ENCODE results near the gene SMOC1.

Gene SMOC1

DNA sequence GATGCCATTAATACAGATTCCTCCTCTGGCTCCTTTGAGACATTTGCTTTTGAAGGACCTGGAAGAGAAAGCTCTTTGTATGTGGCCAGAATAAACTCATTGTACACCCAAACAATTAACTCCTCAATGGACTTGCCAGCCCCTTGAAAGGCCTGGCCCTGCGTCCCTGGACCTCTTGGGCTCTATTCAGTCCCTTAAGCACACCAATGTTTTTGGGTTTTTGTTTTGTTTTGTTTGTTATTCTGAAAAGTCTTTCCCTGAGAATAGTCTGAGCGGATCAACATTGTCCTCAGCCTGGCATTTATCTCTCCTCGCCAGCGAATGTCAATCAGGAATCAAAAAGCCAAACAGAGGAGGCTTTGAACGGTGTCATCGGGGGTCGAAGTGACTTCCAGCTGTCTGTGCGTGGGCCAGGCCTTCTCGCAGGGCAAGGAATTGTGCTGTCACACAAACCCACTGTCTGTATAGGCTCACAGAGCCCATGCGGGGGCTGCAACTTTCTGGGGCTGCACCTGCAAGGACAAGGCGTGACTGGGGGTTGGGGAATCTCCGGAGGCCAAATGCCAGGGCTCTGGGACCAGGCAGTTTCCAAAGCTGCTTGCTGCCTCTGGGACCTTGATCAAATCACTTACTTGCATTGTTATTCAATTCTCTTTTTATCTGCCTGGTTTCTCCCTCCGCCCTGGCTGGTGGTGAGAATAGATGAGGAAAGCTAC, 108.3 kb downstream of the SMOC1 start:
- no peak for DNase-seq

DNA sequence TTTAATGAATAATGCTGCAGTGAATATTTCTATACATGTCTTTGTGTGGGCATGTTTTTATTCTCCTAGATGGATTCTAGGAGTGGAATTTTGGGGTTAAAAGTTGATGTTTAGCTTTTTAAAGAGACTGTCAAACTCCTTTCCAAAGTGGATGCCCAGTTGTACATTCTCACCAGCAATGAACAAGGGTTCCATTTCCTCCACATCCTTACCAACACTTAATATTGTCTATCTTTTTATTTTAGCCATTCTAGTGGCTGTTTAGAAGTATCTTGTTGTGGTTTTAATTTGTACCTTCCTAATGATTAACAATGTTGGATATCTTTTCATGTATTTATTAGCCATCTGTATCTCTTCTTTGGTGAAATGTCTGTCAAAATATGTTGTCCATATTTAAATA, 109.8 kb downstream of the SMOC1 start:
- DNase-seq = no peak

DNA sequence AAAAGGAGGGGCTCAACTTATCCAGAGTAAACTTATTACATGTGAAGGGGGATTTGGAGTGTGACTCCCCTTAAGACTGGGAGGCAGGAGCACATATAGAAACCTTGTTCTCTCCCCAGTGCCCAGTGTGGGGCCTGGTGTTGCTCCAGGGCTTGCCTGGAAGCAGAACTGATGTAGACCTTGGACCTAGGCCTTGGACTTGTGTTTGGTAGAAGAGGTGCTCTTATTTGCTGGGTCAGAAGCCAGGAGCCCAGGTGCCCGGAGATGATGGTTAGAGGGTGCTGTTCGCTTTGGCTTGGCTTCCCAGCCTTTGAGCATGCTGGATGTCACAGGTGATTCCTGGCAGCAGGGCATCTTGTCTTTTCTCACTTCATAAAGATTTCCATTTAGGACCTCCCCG, 110.4 kb downstream of the SMOC1 start:
- no peak for DNase-seq

DNA sequence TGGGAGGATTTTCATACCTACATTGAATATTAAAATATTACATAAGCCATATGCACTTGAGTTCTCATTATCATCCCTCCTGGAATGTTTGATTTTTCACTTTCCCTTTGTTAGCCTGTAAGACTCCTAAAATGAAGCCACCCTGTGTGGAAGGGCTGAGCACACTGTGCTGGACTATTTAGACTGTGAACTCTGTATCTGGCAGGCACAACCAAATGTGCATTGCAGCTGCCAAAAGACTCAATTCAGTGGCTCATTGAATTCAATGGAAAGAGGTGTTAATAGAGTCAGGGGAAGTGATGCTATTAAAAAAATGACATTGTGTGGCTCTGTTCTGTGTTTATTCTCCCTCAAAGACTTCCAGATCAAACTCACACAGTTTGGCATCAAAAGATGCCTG, 111.1 kb downstream of the SMOC1 start:
- DNase-seq = no peak

DNA sequence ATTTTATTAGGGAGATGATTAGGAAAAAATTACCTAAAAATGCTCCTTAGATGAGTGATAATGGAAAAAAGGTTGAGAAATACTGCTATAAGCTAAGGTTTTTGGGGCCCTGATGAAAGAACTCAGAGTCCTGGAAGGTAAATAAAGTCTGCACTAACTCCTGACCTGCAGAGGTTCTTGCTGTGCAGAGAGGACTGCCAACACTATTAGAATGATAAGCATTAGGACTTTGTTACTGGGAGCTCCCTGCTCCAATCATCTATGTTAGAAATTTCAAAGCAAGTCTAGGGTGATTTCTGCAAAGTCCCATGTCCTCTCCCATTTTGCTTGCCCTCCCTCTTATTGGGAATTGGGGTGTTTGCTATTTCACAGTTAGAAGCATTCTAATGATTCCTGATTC, 112.2 kb downstream of the SMOC1 start:
- no peak for DNase-seq

DNA sequence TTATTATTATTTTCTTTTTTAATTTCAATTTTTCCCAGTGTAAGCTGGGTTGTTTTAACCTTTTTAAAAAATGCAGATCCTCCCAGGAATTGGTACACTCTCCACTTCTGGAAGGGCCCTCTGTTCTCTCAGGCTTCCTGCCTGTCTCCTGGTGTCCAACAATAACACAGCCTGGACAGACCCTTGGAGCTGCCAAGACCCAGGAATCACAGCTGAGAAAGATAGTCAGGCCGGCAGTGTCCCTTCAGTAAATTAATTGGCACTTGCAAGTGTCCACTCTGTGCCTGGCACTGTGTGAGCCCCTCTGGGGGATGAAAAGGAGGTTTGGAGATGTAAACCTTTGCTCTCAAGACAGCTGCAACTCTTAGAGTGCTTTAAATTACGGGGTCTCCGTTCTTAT, 113.3 kb downstream of the SMOC1 start:
- DNase-seq = no peak

DNA sequence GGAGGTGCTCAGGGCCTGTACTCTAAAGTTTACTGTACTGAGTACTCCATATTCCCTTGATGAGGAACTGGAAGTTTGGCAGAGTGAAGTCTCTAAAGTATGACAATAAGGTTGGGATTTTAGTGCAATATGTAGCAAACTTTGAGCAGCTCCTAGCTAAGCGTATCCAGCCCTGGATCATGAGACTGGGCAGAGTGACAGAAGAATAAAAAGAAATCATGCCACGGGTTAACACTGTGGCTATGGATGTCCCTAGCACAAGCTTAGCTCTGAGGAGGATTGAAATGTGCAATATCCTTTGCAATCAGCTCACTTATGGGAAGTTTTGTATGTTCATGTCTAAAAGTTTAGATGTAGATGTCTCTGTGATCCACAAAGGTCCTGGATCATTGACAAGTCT, 114.1 kb downstream of the SMOC1 start:
- no peak for DNase-seq

DNA sequence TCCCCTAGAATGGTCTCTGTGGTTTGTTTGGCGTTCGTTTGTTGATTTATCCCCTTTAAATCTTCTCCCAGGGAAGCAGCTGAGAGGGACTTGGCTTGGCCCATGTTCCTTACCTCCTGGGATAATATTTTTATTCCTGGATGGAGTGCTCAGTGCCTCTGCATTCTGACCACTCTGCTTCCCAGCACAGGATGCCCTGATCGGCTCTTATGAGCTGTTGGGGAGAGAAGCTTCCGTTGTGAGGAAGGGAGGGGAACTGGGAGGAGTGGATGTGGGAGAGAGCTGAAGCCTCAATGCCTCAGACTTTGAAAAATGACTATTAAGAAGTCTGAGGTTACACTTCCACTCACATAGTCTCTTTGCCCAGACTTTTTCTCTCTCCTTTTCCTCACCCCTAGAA, 114.8 kb downstream of the SMOC1 start:
- DNase-seq = no peak

DNA sequence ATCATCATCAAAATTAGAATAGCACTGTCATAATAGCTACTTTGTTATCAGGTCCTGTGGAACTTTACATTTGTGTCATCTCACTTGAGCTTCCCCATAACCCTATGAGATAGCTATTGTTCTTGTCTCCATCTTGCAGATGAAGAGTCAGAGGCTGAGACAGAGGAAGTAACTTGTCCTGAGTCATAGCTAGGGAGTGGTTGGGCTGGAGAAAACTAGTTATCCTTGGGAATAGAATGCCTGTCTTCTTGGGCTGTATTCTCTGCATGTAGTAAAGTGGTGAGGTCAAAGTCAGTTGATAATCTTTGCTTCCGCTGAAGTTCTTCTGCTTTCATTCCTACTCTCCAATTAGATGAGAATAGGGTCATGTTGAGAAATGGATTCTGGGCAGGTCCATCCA, 117.0 kb downstream of the SMOC1 start:
- DNase-seq = no peak

DNA sequence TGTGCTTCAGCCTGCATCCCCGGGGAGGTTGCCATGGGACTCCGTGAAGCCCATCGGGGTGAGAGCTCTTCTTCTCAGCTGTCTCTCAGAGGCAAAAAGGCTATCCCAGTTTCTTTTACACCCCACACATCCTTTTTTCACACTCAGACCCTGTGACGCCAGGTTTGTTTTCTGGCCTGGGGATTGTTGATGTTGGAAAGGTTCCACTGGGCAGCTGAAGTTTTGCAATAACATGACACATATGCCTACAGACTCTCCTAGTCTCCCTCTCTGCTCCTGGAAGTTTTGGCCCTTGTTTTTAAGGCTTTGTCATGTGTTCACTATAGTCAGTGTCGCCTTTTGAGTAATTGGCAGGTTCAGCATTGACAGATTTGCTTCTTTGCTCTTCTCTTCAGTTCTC, 118.6 kb downstream of the SMOC1 start:
- no peak for DNase-seq

DNA sequence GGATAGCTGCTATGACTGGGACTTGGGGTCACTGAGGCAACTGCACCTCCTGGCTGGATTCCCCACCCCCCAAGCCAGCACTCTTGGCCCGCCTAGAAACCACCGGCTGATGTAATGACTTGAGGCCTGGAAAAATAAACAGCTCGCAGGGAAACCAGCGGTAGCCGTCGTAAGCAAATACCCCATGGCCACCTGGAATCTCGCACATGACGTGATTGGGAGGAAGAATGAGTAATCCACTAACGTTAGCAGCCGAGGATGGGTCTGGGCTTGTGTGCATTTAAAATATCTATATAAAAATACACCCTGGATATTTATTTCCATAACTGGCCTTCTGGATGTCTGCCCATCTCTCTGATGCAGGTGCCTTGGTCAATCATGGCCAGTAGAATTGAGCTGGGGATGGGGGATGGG, 120.1 kb downstream of the SMOC1 start:
- DNase-seq = no peak

DNA sequence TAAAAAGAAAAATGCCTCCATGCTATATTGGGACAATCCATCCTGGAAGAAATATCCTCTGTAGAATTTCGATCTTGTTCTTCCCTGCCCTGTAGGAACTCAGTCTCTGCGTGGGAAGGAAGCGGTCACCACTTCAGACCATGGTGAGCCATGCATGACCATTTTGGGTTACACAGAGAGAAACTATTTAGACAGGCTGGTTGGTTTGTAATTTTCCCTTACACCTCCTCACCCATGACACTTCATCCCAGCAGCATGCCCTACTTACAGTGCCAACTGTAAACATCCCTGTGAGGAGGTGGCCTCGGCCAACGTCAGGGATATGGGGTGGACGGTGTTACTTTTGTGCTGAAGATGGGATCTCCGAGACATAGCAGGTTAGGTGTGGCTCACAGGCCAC, 121.4 kb downstream of the SMOC1 start:
- DNase-seq = no peak

DNA sequence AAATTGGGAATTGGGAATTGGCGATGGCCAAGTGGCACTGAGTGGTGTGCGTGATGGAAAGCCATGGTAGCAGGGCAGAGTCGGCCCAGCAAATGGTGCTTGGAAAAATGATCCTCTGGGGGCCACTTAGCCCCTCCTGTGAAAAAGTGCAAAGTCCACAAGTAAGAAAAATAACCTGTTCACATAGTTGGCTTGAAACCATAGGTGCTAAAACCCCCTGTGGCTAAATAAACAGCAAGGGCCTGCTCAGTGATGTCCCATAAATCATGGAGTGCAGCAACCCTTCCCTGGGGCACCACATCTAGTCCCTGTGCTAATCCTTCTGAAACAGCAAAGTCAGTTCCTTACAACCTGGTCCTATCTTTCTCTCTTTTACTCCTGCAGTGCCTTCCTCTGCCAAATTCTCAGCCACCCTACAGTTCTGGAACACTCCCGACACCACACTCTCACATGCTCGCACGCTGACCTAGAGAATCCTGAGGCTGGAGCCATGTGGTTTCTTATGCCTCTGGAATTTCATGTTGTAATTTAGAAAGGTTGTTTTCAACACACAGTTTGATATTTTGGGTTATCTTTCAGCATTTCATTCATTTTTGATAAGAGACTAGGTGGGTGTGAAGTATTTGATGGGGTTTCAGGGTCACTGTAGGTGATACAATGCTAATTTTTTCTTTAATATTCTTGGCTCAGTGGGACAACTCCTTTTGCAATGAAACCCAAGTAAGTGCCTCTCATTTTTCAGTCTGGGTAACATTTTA, 123.6 kb downstream of the SMOC1 start:
- DNase-seq = no peak

DNA sequence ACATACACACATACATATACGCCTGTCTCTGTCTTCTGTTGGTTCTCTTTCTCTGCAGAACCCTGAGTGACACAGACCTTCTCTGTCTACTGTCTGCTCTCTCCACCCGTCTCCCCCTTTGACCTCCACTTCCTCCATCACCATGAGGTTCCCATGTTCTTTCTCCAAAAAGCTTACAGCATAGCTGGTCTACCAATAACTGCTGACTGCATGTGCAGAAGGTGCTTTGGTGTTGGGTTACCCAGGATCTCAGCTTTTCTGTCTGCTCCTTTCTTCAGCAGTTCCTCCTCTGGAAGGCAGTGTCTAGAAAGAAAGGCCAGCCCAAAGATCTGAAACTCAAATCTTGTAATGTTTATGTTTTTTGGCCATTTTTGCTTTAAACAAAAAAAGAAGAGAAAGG, 125.6 kb downstream of the SMOC1 start:
- no peak for DNase-seq

DNA sequence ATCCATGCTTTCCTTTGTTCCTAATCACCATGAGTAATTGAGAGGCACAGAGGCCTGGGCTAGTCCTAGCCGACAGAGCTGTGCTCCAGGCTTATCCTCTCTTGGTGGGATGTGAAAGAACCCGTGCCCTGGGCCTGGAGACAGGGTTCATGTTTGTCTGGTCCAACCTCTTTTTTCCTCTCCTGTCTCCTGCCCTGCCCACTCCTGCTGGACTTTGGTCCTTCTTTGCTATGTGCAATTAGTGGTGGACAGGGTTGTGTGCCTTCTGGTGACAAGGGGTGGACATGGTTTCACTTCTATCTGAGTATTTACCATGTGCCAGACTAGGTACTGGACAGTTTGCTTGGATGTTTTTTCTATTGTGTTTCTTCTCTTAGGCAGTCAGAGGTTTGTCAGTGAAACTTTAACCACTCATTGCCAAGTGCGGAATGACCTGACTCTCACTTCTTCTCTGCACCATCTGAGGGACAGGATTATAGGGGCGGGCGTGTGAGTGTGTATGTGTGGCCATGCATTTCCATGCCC, 126.1 kb downstream of the SMOC1 start:
- no peak for DNase-seq

DNA sequence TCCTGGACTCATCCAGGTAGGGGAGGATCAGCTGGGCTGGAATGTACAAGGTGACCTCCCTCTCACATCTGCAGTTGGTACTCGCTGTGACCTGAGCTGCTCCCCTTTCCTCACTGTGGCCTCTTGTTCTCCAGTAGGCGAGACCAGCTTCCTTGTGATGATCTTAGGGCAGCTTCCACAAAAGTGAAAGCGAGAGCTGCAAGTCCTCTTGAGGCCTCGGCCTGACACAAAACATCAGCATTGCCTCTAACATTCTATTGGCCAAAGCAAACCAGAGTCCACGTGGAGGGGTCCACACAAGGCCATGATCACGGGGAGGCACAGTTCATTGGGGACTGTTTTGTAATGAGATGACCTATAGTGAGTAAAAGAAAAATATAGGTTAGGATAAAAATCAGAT, 127.5 kb downstream of the SMOC1 start:
- DNase-seq = no peak

DNA sequence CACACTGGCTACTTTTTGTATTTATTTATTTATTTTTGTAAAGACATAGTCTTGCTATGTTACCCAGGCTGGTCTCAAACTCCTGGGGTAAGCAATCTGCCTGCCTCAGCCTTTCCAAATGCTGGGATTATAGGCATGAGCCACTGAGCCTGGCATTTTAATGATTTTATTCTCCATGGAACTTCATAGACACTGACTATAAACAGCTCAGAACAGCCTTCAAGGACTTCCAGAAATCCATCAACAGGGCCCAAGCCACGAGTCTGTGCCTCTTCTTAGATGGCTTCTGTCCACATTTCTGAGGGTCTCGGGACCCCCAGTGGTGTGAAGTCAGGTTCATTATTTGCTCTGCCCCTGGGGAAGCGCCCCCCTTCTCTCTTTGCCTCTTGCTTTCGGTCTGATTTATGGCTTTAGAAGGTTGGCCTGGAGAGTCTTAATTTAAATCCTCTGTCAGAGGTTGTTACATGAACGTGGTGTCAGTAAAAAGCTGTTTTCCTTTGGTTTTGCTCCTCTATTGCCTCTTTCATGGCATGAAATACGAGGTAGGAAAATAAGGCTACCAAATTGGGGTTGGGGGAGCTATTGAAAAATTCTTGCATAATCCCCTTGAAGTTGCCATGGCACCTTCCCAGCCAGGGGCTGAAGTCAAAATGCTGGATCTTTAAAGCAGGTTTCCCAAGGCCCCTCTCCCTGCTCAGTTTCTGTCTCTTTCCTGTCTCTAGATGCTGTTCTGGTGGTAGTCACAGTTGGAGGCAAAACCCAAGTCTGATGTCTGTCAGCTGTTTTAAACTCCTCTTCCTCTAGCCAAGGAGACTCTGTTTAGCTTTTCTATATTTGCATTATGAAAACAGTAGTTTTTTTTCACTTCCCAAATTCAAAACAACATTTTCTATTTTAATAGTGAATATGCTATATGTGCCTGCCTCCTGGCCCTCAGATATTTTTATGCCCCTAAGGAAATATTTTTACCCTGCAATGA, 129.4 kb downstream of the SMOC1 start:
- DNase-seq = no peak

DNA sequence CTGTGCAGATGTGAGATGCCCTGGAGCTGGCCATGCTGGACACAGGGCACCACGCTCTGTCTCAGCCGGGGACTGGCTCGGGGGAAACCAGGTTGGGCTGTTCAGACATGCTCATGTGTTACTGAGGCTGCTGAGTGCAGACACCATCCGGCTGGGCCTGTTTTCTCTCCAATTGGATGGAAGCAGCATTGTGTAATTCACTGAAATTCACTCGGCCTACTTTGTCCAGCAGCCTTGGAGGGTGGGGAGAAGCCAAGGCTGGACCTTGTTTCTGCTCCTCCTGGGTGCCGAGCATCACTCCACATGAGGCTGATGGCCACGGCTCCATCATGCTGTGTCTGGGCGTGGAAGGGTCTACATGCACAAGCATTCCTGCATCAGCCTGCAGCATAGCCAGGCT, 130.7 kb downstream of the SMOC1 start:
- no peak for DNase-seq

DNA sequence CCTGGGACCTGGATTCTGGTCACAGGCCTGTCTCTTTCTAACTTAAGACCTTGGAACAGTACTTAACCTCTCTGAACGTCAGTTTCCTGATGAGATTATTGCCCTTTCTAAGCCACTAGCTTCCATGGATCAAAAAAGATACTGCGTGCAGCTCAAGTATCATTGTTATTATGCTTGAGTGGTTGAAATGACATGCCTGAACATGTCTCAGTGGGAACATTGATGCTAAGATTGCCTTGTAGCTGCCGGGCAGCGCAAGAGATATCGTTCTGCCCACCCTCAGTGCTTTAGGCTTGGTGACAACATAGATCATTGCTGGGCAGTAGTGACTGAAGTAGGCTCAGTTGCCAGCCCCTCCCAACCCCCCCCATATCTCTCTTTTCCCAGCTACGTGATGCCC, 131.9 kb downstream of the SMOC1 start:
- no peak for DNase-seq

DNA sequence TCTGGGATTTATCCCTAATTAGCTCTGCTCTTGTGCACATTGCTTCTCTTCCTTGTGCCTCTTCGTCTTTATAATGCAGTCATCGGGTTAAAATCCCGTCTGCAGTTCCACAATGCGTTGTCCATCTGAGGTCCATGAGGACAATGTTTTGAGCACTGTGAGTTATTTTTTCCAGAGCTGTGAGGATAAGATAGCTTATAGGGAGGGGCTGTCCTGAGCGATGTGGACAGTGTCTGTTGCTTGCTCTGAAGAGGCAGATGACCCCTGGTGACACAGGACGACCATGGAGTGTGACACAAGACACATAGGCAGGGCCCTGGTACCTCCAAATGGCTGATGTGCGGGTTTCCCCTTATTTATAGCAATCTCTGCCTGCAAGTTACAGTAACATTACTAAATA, 132.5 kb downstream of the SMOC1 start:
- no peak for DNase-seq

DNA sequence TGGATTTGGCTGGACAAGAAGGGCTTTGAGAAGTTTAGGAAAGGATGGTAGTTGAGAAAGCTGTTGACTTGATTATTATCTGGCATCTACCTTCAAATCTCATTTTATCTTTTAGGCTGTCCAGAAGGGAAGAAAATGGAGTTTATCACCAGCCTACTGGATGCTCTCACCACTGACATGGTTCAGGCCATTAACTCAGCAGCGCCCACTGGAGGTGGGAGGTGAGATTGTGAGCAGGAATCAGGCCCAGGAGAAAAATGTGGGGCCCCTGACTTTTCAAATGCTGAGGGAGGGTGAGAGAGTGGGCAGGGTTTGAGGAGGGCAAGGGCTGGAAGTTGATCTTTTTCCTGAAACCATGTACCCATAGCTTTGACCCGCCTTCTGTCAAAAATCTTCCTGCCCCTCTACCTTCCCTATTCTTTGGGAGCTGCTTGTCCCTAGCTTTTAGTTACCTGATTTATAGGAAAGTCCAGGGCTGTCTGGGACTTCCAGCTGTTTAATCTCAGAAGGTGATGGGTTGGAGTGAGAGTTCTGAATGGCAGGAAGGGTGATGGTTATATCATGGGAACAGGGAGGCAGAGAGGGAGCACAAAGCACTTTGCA, 134.2 kb downstream of the SMOC1 start:
- DNase-seq = peak; percentile 63

DNA sequence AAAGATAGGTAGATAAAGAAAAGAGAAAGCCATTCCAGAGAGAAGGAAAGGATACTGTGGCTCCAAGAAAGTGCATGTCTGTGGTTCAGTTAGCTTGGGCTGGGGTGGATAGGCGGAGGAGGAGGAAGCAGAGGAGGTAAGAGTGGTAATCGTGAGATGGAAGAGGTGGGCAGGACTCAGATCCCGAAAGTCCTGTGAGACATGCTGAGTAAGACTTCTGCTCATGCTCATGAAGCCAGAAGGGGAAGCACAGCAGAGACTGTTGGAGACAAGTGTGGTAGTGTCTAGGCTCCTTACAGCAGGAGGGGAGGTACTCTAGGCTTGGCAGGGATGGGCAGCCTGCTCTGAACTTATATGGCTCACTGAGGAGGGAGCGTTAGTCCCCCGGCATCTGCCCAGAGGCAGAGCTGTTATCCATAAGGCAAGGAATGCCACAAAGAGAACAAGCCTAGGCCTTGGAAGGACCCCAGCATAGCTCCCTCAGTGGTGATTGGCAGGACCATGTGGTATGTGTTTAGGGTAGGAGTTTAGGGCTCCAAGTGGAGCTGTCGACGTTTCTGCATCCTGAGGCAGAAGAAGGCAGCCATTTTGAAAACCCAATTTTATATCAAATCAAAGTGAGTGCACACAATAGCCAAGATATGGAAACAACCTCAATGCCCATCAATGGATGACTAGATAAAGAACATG, 135.3 kb downstream of the SMOC1 start:
- no peak for DNase-seq

Measured in islet precursor cell (in vitro differentiated cells).